SK-N-MC (cell line): ENCODE data around the gene STRN.

Source experiments
- EZH2 ChIP-seq: fragments of 200-600 bp; sonication (generic); IDR thresholded peaks from one replicate; pipeline ENCODE4 v1.6.1; 2017; ENCODE audit warnings: antibody characterized with exemption
- POLR2AphosphoS5 ChIP-seq: IDR thresholded peaks from 2 replicates; pipeline ENCODE4 v1.6.1; 2012; ENCODE audit warnings: mild to moderate bottlenecking, low read depth, low read length, borderline replicate concordance

- TF ChIP-seq EZH2 = no peak
- no peak for TF ChIP-seq POLR2AphosphoS5
These were observed 73.5 kb downstream of the STRN start for GRCh38 chr2:36892805-36893204.
